Kidney glomerular epithelial cell (primary cell): ENCODE results near the gene GDF3.
"Not testable (repeated sequence)": the region's sequence is repeated elsewhere in the genome, so short reads cannot be mapped to it uniquely, and the experiment has no call there.

ENCODE experiments used
- DNase-seq: peaks from one replicate; lab custom pipeline; 2025; lab: John Stamatoyannopoulos, UW

GDF3 gene

GRCh38 chr12:7667125-7667524, 28.4 kb downstream of the GDF3 start:
- no peak for DNase-seq

DNA sequence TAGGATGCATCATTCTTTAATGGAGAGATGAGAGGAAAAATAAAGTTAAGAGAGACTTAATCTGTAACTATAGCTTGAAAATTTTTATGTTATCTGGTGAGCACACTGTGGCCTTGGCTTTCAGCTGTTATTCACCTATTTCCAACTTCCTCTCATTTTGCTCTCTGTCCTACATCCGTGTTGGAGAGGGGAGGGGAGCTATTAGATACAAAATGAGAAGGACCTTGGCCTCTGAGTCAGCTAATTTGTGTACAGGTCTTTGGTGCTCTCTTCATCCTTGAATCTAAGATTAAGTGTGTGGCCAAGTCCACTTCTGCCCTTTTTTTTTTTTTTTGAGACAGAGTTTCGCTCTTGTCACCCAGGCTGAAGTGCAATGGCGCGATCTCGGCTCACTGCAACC, 29.0 kb downstream of the GDF3 start:
- no peak for DNase-seq

DNA sequence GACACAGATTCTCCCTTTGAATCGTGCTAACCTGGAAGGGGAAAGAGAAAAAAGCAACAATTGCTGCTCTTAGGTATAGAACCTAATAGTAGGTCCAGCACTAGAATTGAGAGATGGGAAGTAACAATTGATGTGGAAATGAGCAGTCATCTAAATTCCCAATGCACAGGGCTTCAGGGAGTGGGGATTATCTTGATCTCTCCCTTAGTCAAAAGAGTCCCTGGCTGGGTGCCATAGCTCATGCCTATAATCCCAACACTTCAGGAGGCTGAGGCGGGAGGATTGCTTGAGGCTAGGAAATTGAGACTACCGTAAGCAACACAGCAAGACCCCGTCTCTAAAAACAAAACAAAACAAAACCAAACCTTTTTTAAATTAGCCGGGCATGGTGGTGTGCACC, 33.8 kb downstream of the GDF3 start:
- DNase-seq = no peak

GRCh38 chr12:7656121-7656520, 39.5 kb downstream of the GDF3 start:
- DNase-seq = no peak

DNA sequence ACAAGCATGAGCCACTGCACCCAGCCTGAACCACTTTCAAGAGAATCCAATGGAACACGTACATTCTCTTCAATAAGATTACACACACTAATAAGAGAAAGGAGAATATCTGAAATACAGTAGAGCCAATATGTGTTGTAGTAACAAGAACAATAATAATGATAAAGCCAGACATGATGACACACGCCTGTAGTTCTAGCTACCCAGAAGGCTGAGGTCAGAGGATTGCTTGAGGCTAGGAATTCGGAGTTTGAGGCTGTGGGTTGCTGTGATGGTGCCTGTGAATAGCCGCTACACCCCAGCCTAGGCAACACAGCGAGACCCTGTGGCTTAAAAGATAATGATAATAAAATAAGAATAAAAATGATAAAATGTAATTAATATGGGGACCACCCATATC, 45.5 kb downstream of the GDF3 start:
- no peak for DNase-seq

- DNase-seq = no peak
These were observed 48.5 kb downstream of the GDF3 start for GRCh38 chr12:7647071-7647470.

GRCh38 chr12:7646178-7646475, 49.4 kb downstream of the GDF3 start:
- DNase-seq = no peak

DNA sequence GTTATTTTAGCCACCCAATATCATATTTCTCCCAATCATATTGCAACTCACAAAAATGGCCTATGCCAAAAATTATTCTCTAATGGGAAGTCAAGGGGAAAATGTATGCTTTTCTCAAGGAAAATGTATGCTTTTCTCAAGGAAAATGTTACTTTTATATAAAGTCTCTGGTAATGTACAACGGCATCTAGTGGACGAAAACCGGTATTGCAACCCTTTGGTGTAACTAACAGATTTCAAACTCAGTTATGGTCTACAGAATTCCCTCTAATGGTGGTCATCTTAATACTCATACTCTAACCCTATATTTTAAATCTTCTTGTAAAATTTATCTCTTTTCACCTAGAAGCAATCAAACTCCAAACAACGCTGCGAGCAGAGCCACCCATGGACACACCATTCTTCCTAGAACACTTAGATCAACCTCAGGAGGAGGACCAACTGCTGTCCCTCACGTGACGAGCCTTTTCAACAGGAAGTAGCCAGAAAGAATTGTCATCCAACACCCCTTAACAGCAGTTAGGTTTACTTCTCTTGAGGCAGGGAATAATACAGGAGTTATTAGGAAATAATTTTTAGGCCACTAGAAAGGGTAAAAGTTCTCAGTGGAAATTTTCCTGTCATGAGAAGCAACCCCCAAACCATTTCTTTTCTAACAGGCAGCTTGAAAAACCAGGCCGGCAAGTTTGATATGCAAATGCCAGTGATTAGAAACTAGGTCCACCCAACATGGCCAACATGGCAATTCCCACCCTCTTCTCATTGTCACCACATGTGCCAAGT, 50.0 kb downstream of the GDF3 start:
- DNase-seq = peak; percentile 28

DNA sequence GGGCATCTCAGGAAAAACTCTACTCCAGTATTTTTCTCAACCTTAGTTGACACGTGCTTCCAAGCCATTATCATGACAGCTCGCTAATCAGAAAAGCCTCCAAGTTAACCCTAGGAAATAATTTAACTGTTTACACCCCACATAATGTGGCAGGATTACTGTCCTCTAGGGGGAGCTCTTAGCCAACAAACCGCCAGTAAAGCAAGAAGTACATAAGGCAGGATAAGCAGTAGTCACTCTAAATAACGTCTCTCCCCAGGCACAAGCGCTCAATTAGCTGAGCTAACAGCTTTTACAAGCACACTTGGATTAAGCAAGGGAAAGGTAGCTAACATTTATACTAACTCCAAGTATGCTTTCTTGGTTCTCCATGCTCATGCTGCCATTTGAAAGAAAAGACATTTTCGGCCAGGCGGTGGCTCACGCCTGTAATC, 52.7 kb downstream of the GDF3 start:
- no peak for DNase-seq

DNA sequence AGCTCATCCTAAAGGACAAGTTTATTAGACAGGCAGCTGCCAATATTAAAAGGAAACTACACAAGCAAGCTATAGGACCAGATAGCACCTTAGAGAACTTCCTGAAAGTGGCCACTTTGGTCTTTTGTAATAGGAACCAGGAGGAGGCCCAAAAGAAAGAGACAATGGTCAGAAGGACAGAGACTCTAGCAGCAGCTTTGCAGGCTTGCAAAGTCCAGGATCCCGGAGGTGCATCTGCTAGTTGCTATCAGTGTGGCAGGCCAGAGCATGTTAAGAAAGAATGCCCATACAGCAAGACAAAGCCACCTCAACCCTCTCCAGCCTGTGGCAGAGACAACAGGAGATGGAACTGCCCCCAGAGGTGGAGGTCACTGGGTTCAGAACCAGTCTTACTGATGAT, 53.3 kb downstream of the GDF3 start:
- no peak for DNase-seq

DNA sequence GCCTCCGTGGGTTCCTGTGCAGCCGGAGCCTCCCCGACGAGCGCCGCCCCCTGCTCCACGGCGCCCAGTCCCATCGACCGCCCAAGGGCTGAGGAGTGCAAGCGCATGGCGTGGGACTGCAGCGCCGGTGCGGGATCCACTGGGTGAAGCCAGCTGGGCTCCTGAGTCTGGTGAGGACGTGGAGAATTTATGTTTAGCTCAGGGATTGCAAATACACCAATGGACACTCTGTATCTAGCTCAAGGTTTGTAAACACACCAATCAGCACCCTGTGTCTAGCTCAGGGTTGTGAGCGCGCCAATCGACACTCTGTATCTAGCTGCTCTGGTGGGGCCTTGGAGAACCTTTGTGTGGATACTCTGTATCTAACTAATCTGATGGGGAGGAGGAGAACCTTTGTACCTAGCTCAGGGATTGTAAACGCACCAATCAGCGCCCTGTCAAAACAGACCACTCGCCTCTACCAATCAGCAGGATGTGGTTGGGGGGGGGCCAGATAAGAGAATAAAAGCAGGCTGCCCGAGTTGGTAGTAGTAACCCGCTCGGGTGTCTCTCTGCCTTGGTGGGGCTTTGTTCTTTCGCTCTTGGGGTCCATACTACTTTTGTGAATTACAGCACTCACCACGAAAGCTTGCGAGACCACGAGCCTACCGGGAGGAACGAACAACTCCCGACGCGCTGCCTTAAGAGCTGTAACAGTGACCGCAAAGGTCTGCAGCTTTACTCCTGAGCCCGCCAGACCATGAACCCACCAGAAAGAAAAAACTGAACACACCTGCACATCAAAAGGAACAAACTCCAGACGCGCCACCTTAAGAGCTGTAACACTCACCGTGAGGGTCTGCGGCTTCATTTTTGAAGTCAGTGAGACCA, 55.2 kb downstream of the GDF3 start:
- DNase-seq = not testable (repeated sequence)
